ENCODE data around the gene MB. TPM values are rescaled to one million over a fixed set of nuclear protein-coding genes. Genes with fewer than 3 reads are reported as not detected.

Gene MB
- total RNA-seq, 1 experiment from 2014 or later, result 0.30 TPM

DNA sequence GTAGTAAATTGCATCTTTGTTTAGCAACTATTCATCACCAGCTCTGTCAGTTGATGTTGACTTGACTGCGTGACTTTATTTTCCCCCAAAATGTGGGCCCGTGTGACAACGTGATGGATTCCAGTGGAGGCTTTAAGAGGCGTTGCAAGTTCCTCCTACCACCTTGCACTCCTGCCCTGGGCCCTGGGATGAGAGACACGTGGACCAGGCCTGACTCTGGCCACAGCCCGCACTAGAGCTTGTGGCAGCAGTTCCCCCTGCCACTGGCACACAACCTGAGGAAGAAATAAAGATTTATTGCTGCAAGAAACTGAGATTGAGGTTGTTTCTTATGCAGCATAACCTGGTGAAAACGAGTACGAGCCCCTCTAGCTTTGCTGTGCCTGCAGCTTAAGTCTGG is 44.6 kb downstream of the MB start:
- Histone ChIP-seq H3K27me3 (replicated peaks; ENCODE audit: insufficient read depth, low read depth, low read length, poor library complexity) (no peaks in the 10 kb centered on the region), H3K27ac (ENCODE audit: low read depth, low read length, poor library complexity, severe bottlenecking) (no peak overlapping the region), H3K9me3 (ENCODE audit: low read depth, low read length, poor library complexity, severe bottlenecking) (no peaks in the 10 kb centered on the region), H3K4me1 (ENCODE audit: insufficient read depth, low read length, poor library complexity, severe bottlenecking) (peaks cover 11% of the 10 kb centered on the region), H3K36me3 (ENCODE audit: insufficient read depth, low read length, poor library complexity, severe bottlenecking) (no peaks in the 10 kb centered on the region), H3K4me3 (ENCODE audit: low read depth, low read length, poor library complexity, severe bottlenecking) (no peak overlapping the region)
- ChIA-PET CTCF (no interaction called here), POLR2A (ENCODE audit: low non-redundant PET) (no interaction called here)
- BruUV-seq (replicated peaks), result no TSS peak
- TF ChIP-seq EZH2 (IDR thresholded peaks at IDR 0.05; ENCODE audit: borderline replicate concordance, low read depth, low read length, poor library complexity, severe bottlenecking), result no peak
- TF ChIP-seq, protein P1, sequence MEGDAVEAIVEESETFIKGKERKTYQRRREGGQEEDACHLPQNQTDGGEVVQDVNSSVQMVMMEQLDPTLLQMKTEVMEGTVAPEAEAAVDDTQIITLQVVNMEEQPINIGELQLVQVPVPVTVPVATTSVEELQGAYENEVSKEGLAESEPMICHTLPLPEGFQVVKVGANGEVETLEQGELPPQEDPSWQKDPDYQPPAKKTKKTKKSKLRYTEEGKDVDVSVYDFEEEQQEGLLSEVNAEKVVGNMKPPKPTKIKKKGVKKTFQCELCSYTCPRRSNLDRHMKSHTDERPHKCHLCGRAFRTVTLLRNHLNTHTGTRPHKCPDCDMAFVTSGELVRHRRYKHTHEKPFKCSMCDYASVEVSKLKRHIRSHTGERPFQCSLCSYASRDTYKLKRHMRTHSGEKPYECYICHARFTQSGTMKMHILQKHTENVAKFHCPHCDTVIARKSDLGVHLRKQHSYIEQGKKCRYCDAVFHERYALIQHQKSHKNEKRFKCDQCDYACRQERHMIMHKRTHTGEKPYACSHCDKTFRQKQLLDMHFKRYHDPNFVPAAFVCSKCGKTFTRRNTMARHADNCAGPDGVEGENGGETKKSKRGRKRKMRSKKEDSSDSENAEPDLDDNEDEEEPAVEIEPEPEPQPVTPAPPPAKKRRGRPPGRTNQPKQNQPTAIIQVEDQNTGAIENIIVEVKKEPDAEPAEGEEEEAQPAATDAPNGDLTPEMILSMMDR (conservative IDR thresholded peaks at IDR 0.05; ENCODE audit: low read depth, low read length), result no peak
- intact Hi-C loops (cut with micrococcal nuclease; ENCODE audit: unreplicated experiment), result no loop called here
- DNase-seq (ENCODE audit: low spot score), result no peak

DNA sequence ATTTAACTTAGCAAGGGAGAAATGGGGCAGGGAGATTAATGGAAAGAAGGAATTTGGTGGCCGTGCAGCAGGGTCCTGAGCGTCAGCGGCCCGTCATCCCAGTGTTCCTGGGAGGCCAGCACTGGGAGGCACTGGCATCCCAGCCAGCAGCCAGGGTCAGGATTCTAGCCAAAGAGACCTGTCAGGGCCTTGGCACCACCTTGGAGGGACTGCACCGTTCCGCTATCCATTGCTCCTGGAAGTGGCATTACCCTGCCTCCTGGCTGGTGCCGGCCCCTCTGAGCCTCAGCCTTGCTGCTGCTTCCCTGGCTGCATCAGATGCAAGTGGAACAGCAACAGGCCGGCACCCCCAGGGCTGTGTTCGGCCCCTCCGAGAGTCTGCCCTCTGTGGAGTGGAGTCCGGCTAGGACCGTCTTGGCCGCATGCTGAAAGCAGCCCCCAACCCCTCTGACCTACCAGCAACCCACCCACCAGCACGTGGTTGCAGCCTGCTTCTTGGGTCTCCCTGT is 46.4 kb downstream of the MB start:
- no peaks in the 10 kb centered on the region for H3K27me3 ChIP-seq (replicated peaks; ENCODE audit: insufficient read depth, low read depth, low read length, poor library complexity)
- TF ChIP-seq EZH2 (IDR thresholded peaks at IDR 0.05; ENCODE audit: borderline replicate concordance, low read depth, low read length, poor library complexity, severe bottlenecking), result no peak
- TF ChIP-seq, protein P1 (conservative IDR thresholded peaks at IDR 0.05; ENCODE audit: low read depth, low read length), result no peak
- no peak overlapping the region for H3K27ac ChIP-seq (ENCODE audit: low read depth, low read length, poor library complexity, severe bottlenecking)
- ChIA-PET POLR2A (ENCODE audit: low non-redundant PET) (no interaction called here), CTCF (no interaction called here)
- DNase-seq (ENCODE audit: low spot score), result no peak
- no peaks in the 10 kb centered on the region for H3K9me3 ChIP-seq (ENCODE audit: low read depth, low read length, poor library complexity, severe bottlenecking)
- no TSS peak for BruUV-seq (replicated peaks)
- peaks cover 15% of the 10 kb centered on the region for H3K4me1 ChIP-seq (ENCODE audit: insufficient read depth, low read length, poor library complexity, severe bottlenecking)
- intact Hi-C loops (cut with micrococcal nuclease; ENCODE audit: unreplicated experiment), result no loop called here
- H3K36me3 ChIP-seq (ENCODE audit: insufficient read depth, low read length, poor library complexity, severe bottlenecking), result no peaks in the 10 kb centered on the region
- H3K4me3 ChIP-seq (ENCODE audit: low read depth, low read length, poor library complexity, severe bottlenecking), result no peak overlapping the region

DNA sequence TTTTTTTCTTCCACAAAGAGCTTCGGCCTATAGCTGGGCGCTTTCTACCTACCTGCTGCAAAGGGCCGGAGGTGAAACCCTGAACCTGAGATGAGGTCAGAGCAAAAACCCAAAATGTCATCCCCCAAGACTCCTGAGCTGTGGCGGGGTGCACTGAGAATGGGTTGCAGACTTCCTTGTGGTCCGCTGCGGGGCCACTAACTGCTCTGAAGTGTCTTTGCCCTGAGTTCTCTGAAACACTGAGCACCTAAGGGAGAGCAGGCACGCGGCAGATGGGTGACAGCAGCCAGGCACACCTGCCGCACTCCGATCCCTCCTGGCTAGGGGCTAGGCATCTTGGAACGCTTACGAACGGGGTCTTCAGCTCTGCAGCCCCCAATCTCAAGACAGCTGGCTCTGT is 47.2 kb downstream of the MB start:
- H3K27ac ChIP-seq (ENCODE audit: low read depth, low read length, poor library complexity, severe bottlenecking), result no peak overlapping the region
- H3K4me1 ChIP-seq (ENCODE audit: insufficient read depth, low read length, poor library complexity, severe bottlenecking), result peaks cover 18% of the 10 kb centered on the region
- H3K9me3 ChIP-seq (ENCODE audit: low read depth, low read length, poor library complexity, severe bottlenecking), result no peaks in the 10 kb centered on the region
- TF ChIP-seq, protein P1 (conservative IDR thresholded peaks at IDR 0.05; ENCODE audit: low read depth, low read length), result no peak
- no peak for TF ChIP-seq EZH2 (IDR thresholded peaks at IDR 0.05; ENCODE audit: borderline replicate concordance, low read depth, low read length, poor library complexity, severe bottlenecking)
- H3K27me3 ChIP-seq (replicated peaks; ENCODE audit: insufficient read depth, low read depth, low read length, poor library complexity), result no peaks in the 10 kb centered on the region
- intact Hi-C loops (cut with micrococcal nuclease; ENCODE audit: unreplicated experiment), result no loop called here
- POLR2A ChIA-PET (ENCODE audit: low non-redundant PET), result no interaction called here
- no peak for DNase-seq (ENCODE audit: low spot score)
- H3K4me3 ChIP-seq (ENCODE audit: low read depth, low read length, poor library complexity, severe bottlenecking), result no peak overlapping the region
- BruUV-seq (replicated peaks), result no TSS peak
- CTCF ChIA-PET, result no interaction called here
- H3K36me3 ChIP-seq (ENCODE audit: insufficient read depth, low read length, poor library complexity, severe bottlenecking), result no peaks in the 10 kb centered on the region
